Nephron progenitor cell (in vitro differentiated cells): Measurements from ENCODE around the gene EGFL8.
"Not testable (repeated sequence)": the region's sequence is repeated elsewhere in the genome, so short reads cannot be mapped to it uniquely, and the experiment has no call there.

Source experiments
- DNase-seq: peaks from one replicate; pipeline ENCODE4 v3.0.0; 2021
- H3K27ac Mint-ChIP-seq: 2 replicates; pipeline ENCODE4 v1.8.0; 2021; ENCODE audit warnings: mild to moderate bottlenecking, moderate library complexity, mixed read lengths
- H3K27me3 Mint-ChIP-seq: 2 replicates; pipeline ENCODE4 v1.8.0; 2021; ENCODE audit warnings: mild to moderate bottlenecking, low read depth, mixed read lengths; ENCODE audit not compliant: poor library complexity
- H3K36me3 Mint-ChIP-seq: 2 replicates; pipeline ENCODE4 v1.8.0; 2021; ENCODE audit warnings: low read depth, mixed read lengths
- H3K4me1 Mint-ChIP-seq: 2 replicates; pipeline ENCODE4 v1.8.0; 2021; ENCODE audit warnings: mixed read lengths
- H3K4me3 Mint-ChIP-seq: 2 replicates; pipeline ENCODE4 v1.8.0; 2021; ENCODE audit warnings: mild to moderate bottlenecking, moderate library complexity, mixed read lengths
- H3K9me3 Mint-ChIP-seq: 2 replicates; pipeline ENCODE4 v1.8.0; 2021; ENCODE audit warnings: mild to moderate bottlenecking, moderate library complexity, mixed read lengths
- CTCF ChIP-seq: fragments of 200-600 bp; sonication (generic); IDR thresholded peaks from 2 replicates; pipeline ENCODE4 v1.5.0; 2021; ENCODE audit warnings: antibody characterized with exemption

EGFL8 gene

GRCh38 chr6:32204268-32204715, 39.9 kb downstream of the EGFL8 start:
- no peaks in the 10 kb centered on the region for H3K36me3 Mint-ChIP-seq
- no peak overlapping the region for H3K27ac Mint-ChIP-seq
- H3K4me1 Mint-ChIP-seq, result peaks cover 16% of the 10 kb centered on the region
- no peak for DNase-seq
- H3K4me3 Mint-ChIP-seq, result no peak overlapping the region
- no peak for TF ChIP-seq CTCF
- H3K27me3 Mint-ChIP-seq, result peaks cover 18% of the 10 kb centered on the region
- peaks cover 8% of the 10 kb centered on the region for H3K9me3 Mint-ChIP-seq

- Mint-ChIP-seq H3K4me1 (peaks cover 5% of the 10 kb centered on the region), H3K27ac (no peak overlapping the region), H3K4me3 (no peak overlapping the region), H3K27me3 (peaks cover 21% of the 10 kb centered on the region), H3K36me3 (no peaks in the 10 kb centered on the region), H3K9me3 (peaks cover 8% of the 10 kb centered on the region)
- DNase-seq, result no peak
- TF ChIP-seq CTCF, result no peak
Observed at GRCh38 chr6:32208996-32209395, 44.6 kb downstream of the EGFL8 start.

- Mint-ChIP-seq H3K27me3 (peaks cover 21% of the 10 kb centered on the region), H3K36me3 (no peaks in the 10 kb centered on the region), H3K27ac (peak overlapping the region; percentile 19), H3K4me3 (no peak overlapping the region), H3K4me1 (no peaks in the 10 kb centered on the region), H3K9me3 (peaks cover 8% of the 10 kb centered on the region)
- no peak for DNase-seq
- TF ChIP-seq CTCF, result no peak
Observed at GRCh38 chr6:32210191-32210601, 45.8 kb downstream of the EGFL8 start.

- not testable (repeated sequence) for DNase-seq, H3K9me3 Mint-ChIP-seq, H3K27ac Mint-ChIP-seq, H3K4me3 Mint-ChIP-seq, H3K36me3 Mint-ChIP-seq, H3K4me1 Mint-ChIP-seq
- peaks cover 11% of the 10 kb centered on the region for H3K27me3 Mint-ChIP-seq
Observed at GRCh38 chr6:32211432-32211831, 47.0 kb downstream of the EGFL8 start.

GRCh38 chr6:32212076-32212760, 47.8 kb downstream of the EGFL8 start:
- no peaks in the 10 kb centered on the region for H3K36me3 Mint-ChIP-seq
- no peak overlapping the region for H3K27ac Mint-ChIP-seq

GRCh38 chr6:32213649-32214048, 49.3 kb downstream of the EGFL8 start:
- Mint-ChIP-seq H3K27me3 (peaks cover 10% of the 10 kb centered on the region), H3K4me1 (no peaks in the 10 kb centered on the region), H3K27ac (no peak overlapping the region), H3K9me3 (no peaks in the 10 kb centered on the region), H3K4me3 (no peak overlapping the region), H3K36me3 (no peaks in the 10 kb centered on the region)
- DNase-seq, result no peak
- no peak for TF ChIP-seq CTCF

More at GRCh38 chr6:32212076-32212760, 47.8 kb downstream of the EGFL8 start:
- Mint-ChIP-seq H3K27me3 (peaks cover 10% of the 10 kb centered on the region), H3K4me3 (no peak overlapping the region), H3K9me3 (no peaks in the 10 kb centered on the region), H3K4me1 (no peaks in the 10 kb centered on the region)
- no peak for DNase-seq
- no peak for TF ChIP-seq CTCF
